Activated T-cell treated with anti-CD3 and anti-CD28 coated beads, Interleukin-2, amount 50 U/mL, for 48 hours (primary cell): Measurements from ENCODE around the gene SLC6A18.
"Not testable (repeated sequence)": the region's sequence is repeated elsewhere in the genome, so short reads cannot be mapped to it uniquely, and the experiment has no call there.

Source experiments
- DNase-seq, 2 experiments: peaks; one replicate each; pipeline ENCODE4 v3.0.0-alpha.2; 2020

SLC6A18 gene

DNA sequence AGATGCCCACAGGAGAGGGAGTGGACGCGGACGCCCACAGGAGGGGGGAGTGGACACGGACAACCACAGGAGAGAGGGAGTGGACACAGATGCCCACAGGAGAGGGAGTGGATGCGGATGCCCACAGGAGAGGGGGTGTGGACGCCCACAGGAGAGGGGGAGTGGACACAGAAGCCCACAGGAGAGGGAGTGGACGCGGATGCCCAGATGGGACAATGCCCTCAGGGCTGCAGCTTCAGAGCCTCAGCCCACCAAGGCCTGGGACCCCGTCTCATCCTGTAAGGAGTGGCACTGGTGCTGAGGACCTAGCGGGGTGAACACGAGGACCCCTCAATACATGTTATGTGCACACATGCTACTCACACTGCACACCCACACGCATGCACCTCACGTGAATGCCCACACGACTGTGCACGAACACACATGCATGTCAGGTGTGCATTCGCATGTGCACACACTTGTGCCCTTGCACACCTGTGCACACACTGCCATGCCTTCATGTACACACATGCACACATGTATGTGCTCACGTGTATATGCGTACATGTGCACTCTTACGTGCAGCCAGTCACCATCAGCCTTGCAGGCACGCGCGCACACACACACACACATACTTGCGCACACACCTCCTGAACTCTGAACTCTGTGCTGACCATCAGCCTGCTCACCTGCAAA is 34.8 kb downstream of the SLC6A18 start:
- DNase-seq = no peak

- DNase-seq = no peak
Observed at GRCh38 chr5:1261643-1262042, 36.5 kb downstream of the SLC6A18 start.

DNA sequence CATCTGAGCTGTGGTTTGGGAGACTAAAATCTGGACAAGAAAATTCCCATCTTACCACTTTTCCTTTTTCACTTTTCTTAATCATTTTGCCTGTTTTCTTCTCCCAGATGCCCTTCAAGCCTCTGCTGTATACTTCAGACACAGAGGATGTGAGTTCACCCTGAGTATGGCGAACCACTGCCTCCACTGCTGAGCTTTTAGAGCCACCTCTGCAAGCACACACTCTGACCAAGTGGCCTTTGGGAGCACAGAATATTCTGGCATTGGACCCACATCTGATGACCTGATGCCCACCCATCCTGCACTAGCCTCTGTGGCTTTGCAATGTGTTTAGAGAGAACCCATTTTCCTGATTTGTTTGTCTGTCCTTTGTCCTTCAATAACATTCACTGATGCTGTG is 37.2 kb downstream of the SLC6A18 start:
- no peak for DNase-seq

DNA sequence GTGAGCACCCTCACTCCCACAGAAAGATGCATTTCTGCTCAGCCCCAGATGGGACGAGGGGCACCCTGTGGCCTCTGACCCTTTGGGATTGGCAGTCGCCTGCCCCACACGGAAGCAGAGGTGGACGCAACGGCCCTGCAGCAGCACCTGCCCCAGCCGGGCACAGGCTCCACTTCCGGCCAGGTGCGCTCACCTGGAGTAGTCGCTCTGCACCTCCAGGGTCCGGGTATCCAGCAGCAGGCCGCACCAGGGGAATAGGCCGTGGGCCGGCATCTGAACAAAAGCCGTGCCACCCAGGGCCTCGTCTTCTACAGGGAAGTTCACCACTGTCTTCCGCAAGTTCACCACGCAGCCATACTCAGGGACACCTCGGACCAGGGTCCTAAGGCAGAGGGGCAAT is 39.0 kb downstream of the SLC6A18 start:
- no peak for DNase-seq

DNA sequence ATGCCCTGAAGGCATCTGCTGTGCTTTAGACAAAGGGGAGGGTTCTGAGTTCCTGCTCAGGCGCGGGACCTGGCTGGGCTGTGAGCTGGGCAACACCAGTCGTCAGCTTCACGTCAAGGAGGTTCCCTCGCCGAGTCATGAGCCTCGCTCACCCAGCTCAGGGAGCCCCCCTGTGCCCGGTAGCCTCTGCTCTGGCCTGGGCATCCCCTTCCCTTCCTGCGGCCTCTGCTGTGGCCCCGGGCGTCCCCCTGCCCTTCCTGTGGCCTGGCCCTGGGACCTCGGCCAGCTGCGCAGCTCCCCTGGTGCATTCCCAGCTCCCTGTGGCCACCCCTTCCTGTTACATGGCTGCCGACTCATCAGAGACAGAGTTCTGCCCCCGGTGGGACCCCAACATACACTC is 39.8 kb downstream of the SLC6A18 start:
- no peak for DNase-seq

GRCh38 chr5:1265461-1266455 is 40.6 kb downstream of the SLC6A18 start:
- DNase-seq = no peak

DNA sequence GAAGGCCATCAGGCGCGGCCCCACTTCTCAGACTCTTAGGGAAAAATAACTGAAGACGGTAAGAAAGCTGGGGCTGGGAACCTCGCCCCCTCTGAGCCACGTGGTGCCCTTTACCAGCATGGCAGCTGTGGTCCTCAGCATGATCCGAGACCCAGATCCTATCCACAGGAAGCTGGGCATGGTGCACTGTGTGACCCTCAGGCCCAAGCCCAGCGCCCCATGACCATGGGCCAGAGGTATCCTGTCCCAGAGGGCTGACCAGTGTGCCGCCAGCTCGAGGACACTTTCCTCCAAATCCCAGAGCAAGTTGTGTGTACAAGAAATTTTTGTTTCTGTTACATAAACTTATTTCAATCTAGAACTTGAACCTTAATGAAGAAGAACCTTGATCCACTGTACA is 41.6 kb downstream of the SLC6A18 start:
- no peak for DNase-seq

- DNase-seq = not testable (repeated sequence)
Observed at GRCh38 chr5:1267464-1267863, 42.3 kb downstream of the SLC6A18 start.

DNA sequence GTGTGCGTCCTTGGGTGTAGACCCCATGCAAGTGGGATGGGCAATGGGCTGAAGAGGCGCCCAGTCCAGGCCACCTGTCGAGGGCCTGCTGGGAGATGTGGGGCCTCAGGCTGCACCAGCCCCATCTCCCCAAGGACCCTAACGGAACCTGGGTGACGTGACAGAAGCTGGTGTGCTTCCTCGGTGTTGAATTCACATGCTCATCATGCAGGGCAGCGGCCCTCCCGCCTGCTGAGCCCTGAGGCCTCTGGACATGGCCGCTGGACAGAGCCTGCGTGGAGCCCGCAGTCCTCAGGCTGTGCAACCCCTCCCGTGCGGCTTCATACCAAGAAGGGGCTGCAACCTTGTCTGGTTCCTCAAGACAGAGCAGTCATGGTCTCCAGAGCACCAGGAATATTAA is 42.9 kb downstream of the SLC6A18 start:
- DNase-seq = no peak

GRCh38 chr5:1268666-1269065 is 43.5 kb downstream of the SLC6A18 start:
- peak; percentile 47 to 54 for DNase-seq

DNA sequence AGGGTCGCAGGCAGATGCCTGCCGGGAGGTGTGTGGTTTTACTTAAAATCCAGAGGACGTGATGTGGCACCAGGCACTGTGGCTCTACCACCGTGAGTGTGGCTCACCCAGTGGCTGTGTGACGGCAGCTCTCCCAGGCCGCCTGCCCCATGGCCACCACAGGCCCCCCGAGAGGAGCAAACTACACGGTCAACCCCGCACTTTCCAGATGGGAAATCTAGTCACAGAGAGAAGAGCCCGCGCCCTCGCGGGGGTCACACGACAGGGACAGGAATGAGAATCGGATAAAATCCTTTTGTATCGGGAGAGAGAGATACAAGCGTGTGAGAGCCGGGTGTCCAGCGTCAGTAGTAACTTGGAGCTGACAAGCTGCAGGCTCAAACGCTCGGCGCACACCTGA is 45.2 kb downstream of the SLC6A18 start:
- DNase-seq = no peak

- DNase-seq = no peak
Observed at GRCh38 chr5:1270933-1271914, 46.0 kb downstream of the SLC6A18 start.

GRCh38 chr5:1272201-1272600 is 47.0 kb downstream of the SLC6A18 start:
- no peak for DNase-seq

GRCh38 chr5:1273745-1274144 is 48.6 kb downstream of the SLC6A18 start:
- no peak for DNase-seq

DNA sequence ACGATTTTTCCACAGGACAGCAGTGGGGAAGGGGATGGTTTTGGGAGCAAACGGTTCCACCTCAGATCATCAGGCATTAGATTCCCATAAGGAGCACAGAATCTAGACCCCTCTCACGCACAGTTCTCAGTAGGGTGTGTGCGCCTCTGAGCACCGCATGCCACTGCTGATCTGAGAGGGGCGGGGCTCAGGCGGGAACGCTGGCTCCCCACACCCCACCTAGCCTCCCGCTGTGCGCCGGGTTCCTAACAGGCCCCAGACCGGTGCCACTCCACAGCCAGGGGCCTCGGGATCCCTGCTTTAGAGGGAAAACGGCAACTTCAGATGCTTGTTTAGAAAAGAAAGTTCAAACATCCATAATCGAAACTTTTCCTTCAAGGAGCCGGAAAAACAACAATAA is 49.3 kb downstream of the SLC6A18 start:
- DNase-seq = no peak

DNA sequence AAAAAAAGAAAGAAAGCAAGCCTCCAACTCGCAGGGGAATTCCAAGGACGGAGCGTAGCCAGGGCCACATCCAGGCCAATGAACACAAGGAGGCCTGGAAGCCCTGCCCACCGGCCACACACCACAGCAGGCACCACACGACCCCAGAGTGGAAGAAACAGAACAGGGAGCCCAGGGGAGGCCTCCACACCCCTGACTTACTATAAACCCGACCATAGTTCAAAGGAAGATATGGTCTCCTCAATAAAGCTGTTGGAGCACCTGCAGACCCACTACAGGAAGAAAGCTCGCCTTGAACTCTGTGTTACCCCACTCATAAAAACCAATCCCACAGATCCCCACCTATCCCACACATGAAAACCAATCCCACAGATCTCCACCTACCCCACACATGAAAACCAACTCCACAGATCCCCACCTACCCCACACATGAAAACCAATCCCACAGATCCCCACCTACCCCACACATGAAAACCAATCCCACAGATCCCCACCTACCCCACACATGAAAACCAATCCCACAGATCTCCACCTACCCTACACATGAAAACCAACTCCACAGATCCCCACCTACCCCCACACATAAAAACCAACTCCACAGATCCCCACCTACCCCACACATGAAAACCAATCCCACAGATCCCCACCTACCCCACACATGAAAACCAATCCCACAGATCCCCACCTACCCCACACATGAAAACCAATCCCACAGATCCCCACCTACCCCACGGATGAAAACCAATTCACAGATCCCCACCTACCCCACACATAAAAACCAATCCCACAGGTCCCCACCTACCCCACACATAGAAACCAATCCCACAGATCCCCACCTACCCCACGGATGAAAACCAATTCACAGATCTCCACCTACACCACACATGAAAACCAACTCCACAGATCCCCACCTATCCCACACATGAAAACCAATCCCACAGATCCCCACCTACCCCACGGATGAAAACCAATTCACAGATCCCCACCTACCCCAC is 50.5 kb downstream of the SLC6A18 start:
- DNase-seq = not testable (repeated sequence)

DNA sequence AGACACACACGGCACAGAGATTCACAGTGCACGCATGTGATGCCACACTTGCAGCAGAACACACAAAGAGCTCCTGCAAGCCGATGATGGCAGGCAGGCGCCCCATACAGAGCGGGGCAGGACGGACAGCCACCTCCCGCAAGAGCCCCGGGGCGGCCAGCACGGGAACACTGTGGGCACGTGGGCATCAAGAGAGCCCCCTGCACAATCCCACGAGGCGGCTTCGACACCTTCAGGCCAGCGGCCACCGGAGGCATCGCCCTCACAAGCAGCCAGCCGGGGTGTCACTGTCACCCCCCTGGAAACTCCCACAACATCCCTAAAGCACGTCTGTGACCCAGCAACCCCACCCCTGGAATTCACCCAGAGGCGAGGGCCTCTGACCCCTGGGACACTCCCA is 51.7 kb downstream of the SLC6A18 start:
- DNase-seq = no peak

GRCh38 chr5:1277331-1277730 is 52.1 kb downstream of the SLC6A18 start:
- DNase-seq = no peak

DNA sequence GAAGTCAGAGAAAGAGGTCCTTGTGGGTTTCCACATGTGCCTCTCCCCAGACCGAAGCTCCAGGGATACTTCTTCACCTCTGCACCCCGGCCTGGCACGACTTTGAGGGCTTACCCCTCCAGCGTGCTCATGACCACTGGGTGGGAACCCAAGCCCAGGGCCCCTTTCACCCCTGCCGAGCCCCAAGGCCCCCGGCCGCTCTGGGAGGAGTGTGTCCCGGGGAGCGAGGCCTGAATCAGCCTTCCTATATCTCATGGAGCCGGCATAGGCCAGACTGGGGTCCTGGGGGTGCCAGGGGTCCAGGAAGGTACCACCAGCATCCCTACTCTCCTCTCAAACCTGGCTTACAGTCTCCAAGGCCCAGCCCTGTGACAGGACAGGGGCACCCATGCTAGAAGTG is 52.6 kb downstream of the SLC6A18 start:
- no peak for DNase-seq

GRCh38 chr5:1278216-1278615 is 53.0 kb downstream of the SLC6A18 start:
- DNase-seq = no peak

- DNase-seq = no peak
Observed at GRCh38 chr5:1278656-1279442, 53.7 kb downstream of the SLC6A18 start.
